IPS-18c (cell line): Measurements from ENCODE around the gene ATP4A.
A peak's percentile ranks its signal among the peaks of the same experiment; 100 is the strongest.

Experiments used
- H3K4me3 ChIP-seq: 2 replicates; pipeline ENCODE4 v1.7.0; 2013; ENCODE audit warnings: low read depth, mild to moderate bottlenecking, low read length, moderate library complexity; ENCODE audit not compliant: insufficient read depth
- H3K9me3 ChIP-seq: one replicate; pipeline ENCODE4 v1.6.1; 2013; ENCODE audit warnings: mild to moderate bottlenecking, low read length, moderate library complexity; ENCODE audit not compliant: control insufficient read depth, insufficient read depth

ATP4A gene

DNA sequence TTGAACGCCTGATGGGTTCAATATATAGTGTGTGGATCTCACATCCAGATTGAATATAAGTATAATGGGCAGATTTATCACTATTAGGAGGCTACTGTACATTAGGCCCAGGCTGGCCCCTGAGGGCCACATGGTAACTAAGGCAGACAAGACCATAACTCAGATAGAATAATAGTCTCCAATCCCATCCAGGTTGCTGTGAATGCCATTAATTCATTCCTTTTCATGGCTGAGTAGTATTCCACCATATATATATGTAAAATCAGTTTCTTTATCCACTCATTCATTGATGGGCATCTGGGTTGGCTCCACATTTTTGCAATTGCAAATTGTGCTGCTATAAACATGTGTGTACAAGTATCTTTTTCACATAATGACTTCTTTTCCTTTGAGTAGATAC, 14.5 kb upstream of the ATP4A start:
- Histone ChIP-seq H3K4me3 (no peak overlapping the region), H3K9me3 (peaks cover 4% of the 10 kb centered on the region)

DNA sequence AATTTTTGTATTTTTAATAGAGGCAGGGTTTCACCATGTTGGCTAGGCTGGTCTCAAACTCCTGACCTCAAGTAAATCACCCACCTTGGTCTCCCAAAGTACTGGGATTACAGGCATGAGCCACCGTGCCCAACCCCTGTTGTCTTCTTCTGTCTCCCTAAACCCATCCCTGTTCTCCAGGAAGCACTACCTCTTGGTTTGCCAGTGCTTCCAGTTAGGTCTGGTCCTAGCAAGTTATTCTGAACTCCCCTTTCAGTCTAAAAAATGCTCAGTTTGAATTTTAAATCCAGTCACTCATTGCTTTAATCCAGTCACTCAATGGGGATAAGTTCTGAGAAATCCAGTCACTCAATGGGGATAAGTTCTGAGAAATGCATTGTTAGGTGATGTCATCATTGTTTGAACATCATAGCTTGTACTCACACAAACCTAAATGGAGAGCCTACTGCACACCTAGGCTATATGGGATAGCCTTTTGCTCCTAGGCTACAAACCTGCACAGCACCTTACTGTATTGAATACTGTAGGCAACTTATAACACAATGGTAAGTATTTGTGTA, 8.0 kb upstream of the ATP4A start:
- H3K4me3 ChIP-seq, result no peak overlapping the region
- H3K9me3 ChIP-seq, result peaks cover 1% of the 10 kb centered on the region

DNA sequence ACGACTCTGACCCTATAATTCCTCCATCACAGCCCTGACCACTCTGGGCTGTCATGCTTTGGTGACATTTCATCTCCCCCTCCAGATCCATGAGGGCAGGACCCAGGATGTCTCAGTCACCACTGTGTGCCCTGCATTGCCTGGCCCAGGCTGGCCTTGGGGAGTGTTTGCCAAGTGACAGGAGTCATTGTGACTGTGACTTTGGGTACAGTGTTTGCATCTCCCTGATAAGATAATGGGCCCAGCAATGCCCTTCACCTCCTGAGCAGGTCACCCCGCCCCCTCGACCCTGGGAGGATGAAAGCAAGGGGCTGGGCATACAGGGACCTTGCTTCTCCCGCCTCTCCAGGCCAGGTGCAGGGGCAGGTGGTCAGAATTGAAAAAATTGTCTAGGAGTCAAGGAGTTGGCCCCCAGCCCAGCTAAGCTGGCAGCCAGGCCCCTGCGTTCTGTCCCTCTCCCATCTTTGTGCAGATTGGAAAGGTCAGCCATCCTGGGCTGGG, 5.9 kb upstream of the ATP4A start:
- no peaks in the 10 kb centered on the region for H3K9me3 ChIP-seq
- H3K4me3 ChIP-seq, result no peak overlapping the region

DNA sequence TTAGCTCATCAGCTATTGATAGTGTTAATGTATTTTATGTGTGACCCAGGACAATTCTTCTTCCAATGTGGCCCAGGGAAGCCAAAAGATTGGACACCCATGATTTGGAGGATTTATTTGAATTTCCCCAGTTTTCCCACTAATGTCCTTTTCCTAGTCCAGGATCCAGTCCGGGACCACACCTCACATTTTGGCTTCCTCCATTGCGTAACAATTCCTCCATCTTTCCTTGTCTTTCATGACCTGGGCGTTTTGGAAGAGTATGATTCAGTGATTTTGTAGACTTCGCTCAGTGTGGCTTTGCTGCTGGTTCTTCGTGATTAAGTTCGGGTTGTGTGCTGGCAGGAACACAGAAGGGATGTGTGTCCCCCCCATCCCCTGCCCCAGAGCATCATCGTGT, 3.3 kb upstream of the ATP4A start:
- no peak overlapping the region for H3K4me3 ChIP-seq
- no peaks in the 10 kb centered on the region for H3K9me3 ChIP-seq

DNA sequence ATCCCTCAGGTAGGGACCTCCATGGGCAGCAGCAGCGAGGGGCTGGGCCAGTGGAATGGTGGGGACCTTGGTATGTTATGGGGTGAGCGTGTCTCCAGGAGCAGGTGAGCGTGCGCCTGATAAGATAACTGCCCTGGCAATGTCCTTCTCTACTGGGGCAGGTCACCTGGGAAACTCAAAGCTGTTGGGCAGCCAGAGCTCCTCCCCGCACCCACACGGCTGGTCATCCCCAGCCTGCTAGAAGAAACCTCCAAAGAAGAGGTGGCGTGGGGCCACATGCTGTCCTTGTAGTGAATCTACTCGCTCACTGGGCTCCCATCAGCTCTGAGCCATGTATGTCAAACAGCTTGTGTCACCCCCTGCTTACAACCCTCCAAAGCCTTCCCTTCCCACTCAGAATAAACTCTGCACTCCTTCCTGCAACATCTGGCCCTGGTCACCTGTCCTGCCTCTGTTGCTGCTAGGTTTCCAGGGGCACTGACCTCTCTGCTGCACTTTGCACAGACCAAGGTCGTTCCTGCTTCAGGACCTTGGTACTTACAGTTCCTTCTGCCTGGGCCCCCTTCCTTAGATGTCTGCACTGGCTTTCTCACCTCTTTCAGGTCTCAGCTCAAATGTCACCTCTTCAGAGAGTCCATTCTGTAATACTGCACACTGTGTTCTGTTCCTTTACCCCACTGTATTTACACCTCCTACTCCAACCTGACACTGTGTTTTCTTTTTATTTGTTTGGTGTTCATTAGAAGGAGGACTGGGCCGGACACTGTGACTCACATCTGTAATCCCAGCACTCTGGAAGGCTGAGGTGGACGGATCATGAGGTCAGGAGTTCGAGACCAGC, 1.8 kb upstream of the ATP4A start:
- H3K9me3 ChIP-seq, result no peaks in the 10 kb centered on the region
- H3K4me3 ChIP-seq, result no peak overlapping the region

DNA sequence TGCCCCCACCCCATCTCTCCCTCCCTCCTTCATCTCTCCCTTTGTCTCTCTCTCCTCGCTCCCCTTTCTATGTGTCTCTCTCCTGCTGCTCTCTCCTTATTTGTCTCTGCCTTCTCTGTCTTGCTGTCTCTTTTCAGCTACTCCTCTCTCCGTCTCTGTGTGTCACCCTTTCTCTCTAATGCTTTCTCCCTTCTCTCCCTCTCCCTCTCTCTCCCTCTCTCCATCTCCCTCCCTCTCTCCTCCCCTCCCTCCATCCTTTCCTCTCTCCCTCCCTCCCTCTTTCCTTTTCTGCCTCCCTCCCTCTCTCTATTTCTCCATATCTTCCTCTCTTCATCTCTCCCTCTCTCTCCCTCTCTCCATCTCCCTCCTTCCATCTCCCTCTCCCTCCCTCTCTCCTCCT, 682 bp downstream of the ATP4A start:
- Histone ChIP-seq H3K4me3 (no peak overlapping the region), H3K9me3 (no peaks in the 10 kb centered on the region)

DNA sequence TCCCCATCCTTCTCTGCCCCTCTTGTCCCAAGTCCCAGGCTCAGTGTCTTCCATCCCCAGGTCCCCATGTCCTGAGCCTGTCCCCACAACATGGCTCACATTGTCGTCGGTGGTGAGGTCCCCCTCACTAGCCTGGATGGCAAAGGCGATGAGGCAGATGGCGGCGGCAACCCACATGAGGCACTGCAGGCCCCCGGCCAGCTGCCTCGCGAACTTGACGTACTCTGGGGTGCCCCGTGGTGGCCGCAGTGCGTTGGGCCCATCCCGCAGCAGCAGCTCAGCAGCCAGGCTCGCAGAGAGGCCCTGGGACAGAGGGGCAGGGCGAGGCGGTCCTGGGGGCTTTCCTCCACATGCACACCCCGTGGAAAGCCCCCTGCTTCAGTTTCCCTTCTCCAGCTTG, 1.1 kb downstream of the ATP4A start:
- H3K4me3 ChIP-seq, result no peak overlapping the region
- H3K9me3 ChIP-seq, result no peaks in the 10 kb centered on the region

DNA sequence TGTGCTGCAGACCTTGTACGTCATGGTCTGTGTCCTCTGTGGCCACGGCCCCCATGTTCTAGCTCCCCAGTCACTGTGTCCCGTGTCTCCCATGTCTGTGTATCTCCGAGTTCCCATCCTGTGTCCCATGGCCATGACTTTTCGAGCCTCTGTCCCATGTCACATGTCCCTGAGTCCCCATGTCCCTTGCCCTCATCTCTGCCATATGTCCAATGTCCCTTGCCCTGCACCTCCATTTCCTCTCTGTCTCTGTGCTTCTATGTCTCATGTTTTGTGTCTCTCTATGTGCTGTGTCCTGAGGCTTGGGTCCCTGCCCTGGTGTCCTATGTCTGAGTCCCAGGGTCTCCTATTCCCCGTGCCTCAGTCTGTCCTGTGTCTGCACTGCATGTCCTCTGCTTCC, 2.0 kb downstream of the ATP4A start:
- H3K9me3 ChIP-seq, result no peaks in the 10 kb centered on the region
- H3K4me3 ChIP-seq, result no peak overlapping the region

DNA sequence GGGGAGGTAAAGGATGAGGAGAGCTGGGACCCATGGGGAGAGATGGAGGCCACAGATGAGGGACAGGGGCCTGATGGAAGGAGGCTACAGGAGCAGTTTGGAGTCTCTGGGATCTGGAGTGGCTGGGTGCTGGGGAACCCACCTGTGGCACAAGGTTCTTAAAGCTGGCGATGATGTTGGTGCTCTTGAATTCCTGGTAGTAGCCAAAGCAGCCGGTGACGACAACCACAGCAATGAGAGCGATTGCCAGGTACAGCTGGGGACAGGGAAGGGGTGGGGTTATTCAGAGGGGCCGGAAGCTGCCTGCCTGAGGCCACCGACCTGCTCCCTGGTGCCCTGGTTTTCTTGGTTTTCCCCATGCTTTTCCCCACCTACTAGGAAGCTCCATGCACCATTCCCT, 2.8 kb downstream of the ATP4A start:
- Histone ChIP-seq H3K4me3 (no peak overlapping the region), H3K9me3 (no peaks in the 10 kb centered on the region)

DNA sequence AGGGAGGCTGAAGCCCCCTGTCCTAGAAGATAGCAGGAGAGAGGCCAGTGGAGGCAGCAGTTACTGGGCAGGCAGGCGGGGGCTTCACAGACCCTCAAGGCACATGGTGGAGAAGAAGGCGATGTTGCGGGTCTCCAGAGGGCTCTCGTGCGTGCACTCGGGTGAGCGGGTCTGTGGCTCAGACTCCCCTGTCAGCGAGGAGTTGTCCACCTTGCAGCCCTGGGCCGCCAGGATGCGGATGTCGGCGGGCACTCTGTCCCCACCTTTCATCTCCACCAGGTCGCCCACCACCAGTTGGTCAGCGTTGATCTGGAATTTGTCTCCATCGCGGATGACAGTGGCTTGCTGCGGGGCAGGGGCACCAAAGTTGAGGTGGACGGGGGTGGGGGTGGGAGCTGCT, 3.2 kb downstream of the ATP4A start:
- H3K9me3 ChIP-seq, result no peaks in the 10 kb centered on the region
- no peak overlapping the region for H3K4me3 ChIP-seq

DNA sequence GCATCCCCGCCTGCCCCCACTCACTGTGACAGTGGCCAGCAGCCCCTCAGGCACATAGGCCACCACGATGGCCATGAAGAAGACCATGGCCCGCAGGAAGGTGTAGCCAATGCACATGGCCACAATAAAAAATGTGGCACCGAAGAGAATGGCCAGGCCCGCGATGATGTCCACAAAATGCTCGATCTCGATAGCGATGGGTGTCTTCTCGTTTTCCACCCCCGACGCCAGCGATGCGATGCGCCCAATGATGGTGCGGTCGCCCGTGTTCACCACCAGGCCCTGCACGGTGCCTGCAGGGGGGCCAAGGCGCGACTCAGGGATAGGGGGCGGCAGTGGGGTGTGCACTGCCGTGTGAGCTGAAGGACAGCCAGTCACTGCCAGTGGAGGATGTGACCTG, 3.7 kb downstream of the ATP4A start:
- Histone ChIP-seq H3K9me3 (no peaks in the 10 kb centered on the region), H3K4me3 (no peak overlapping the region)

DNA sequence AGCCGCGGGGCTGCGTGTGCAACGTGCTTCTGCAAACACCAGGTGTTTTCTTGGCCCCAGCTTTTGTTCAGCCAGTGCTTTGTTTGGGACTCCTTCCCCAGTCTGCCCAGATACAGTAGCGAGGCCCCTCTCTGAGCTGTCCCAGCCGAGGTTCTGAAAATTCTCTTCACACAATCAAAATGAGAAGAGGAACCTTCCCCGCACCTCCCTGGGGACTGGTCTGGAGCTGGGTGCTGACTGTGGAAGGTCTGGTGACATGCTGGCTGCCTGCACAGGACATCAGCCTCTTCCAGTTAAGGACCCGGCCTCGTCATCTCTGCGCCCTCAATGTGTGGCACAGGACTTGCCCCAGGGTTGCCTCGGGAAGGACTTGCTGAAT, 4.2 kb downstream of the ATP4A start:
- Histone ChIP-seq H3K9me3 (no peaks in the 10 kb centered on the region), H3K4me3 (no peak overlapping the region)

DNA sequence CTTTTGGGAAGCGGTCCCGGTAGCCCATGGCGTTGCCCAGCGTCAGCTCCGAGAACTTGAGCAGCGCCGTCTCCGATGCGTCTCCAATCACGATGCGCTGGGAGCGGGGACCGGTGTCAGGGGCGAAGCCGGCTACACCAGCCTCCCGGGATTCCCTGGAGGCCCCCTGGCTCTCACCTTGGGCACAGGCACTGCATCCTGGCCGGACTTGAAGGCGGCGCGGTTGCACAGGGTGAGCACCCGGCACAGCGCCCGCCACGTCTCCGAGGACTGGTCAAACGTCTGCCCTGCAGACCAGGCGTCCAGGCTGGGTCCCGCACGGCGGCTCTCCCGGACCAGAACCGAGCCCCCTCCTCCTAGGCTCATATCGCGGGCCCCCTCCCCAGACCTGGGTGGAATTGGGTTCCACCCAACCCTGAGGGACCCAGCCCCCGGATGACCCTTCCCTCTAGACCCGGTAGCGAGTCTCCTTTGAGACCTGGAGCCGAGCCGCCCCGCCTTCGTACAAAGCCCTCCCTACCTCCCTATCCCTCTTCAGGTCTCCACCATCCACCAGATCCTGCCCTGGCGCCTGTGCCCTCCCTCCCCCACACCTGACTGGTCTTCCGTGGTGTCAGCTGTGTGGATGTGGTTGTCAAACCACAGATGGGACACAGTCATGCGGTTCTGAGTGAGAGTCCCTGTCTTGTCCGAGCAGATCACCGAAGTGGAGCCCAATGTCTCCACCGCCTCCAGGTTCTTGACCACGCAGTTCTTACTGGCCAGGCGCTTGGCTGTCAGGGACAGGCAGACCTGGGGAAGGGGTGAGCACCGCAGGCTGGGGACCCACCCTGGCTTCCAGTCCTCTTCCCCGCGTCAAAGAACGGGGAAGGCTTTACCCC, 4.8 kb downstream of the ATP4A start:
- H3K4me3 ChIP-seq, result peak overlapping the region; percentile 71
- no peaks in the 10 kb centered on the region for H3K9me3 ChIP-seq

DNA sequence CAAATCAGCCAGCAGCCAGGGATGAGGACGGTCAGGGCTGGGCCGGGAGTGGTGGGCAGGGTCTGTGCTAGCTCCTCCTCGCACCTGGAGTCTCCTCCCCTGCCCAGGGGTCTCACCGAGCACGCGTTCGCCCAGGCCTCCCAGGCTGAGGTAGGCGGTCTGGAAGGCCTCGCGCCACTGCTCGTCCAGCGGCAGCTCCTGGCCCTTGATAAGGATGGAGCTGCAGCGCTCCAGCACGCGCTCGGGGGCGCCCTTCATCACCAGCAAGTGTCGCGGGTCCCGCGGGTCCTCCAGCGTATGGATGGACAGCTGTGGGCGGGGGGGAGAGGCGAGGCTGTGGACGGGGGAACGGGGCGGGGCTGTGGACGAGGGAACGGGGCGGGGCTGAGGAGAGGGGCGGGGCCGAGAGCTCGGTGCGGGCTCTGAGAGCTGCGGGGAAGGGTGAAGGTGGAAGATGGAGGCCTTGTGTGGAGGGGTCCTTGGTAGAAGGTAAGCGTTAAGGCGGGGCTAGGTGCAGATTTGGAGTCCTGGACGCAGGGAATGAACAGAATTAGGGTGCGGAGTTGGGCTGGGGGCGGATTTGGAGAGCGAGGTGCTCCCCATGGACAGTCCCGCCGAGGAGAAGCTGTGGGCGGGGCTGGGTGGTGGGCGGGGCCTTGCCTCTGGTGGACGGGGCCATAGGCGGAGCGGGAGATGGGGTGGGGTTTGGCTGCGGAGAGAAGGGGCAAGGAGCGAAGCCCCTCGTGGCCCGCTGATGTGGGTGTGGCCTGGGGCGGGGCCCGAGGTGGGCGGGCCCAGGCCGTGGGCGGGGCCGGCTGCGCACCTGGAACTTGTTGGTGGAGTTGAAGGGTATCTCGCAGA, 5.7 kb downstream of the ATP4A start:
- Histone ChIP-seq H3K9me3 (no peaks in the 10 kb centered on the region), H3K4me3 (peak overlapping the region; percentile 71)

DNA sequence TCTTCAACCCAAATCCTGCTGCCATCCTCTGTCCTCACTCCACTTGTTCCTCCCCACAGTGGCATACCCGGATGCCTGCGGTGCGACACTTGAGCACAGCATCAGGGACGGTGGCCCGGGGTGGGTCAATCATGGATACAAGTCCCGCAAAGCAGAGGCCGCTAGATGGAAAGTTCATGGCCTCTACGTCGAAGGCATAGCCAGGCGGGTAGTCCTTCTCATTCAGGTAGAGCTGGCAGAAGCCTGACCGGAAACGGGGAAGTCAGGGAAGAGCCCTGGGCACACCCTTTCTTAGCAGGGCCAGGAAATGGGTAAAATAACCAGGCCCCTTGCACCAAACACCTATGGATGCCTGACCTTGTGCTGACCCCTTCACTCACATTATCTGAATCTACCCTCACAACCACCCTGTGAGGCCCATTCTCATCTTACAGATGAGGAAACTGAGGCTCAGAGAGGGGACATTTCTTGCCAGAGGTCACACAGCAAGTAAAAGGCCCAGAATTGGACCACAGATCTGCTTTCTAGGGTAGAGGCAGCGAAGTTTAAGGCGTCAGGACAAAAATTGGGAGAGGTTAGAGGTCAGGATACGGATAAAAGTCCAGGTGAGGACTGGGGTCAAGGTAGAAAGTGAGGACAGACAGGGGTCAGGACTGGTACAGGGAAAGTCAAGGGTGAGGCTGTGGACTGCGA, 6.5 kb downstream of the ATP4A start:
- Histone ChIP-seq H3K4me3 (no peak overlapping the region; the same call in 1 of the 2 replicates), H3K9me3 (no peaks in the 10 kb centered on the region)

DNA sequence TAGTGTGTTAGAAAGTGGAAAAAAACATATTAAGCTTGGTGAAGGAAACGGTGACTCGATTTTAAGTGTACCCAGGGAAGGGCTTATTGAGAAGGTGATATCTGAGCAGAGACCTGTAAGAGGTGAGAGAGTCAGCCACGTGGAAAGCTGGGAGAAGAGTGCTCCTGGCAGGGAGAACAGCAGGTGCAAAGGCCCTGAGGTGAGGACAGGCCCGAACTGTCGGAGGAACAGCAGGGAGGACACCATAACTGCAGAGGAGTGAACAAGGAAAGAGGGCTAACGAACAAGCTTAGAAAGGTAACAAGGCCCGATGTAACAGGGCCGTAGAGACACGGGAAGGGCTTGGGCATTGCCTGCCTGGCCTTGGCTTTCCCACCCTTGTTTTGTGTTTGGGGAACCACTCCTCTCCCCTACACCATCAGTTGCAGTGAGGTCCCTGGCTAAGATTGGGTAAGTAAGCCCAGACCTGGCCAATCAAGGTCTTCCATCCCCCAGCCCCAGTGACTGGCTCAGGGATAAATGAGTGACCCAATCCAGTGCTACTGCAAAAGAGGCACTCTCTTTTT, 7.3 kb downstream of the ATP4A start:
- Histone ChIP-seq H3K9me3 (no peaks in the 10 kb centered on the region), H3K4me3 (no peak overlapping the region)
